ENCODE measurements around the gene SPECC1.

SPECC1 gene

GRCh38 chr17:19978805-19979211 is 30.4 kb upstream of the SPECC1 start:
- TF ChIP-seq CTCF (IDR thresholded peaks at IDR 0.05; ENCODE audit: insufficient read depth, low read depth, low read length, missing control alignments) = no peak
- DNase-seq (ENCODE audit: low read depth) = no peak
- H3K4me3 ChIP-seq (ENCODE audit: low read length) = no peak overlapping the region

GRCh38 chr17:19979917-19980770 is 29.0 kb upstream of the SPECC1 start:
- H3K4me3 ChIP-seq (ENCODE audit: low read length) = no peak overlapping the region
- DNase-seq (ENCODE audit: low read depth) = no peak
- TF ChIP-seq CTCF (IDR thresholded peaks at IDR 0.05; ENCODE audit: insufficient read depth, low read depth, low read length, missing control alignments) = no peak

GRCh38 chr17:19986941-19987861 is 22.0 kb upstream of the SPECC1 start:
- H3K4me3 ChIP-seq (ENCODE audit: low read length) = no peak overlapping the region
- no peak for TF ChIP-seq CTCF (IDR thresholded peaks at IDR 0.05; ENCODE audit: insufficient read depth, low read depth, low read length, missing control alignments)
- DNase-seq (ENCODE audit: low read depth) = peak; percentile 75

GRCh38 chr17:19987897-19988296 is 21.3 kb upstream of the SPECC1 start:
- no peak overlapping the region for H3K4me3 ChIP-seq (ENCODE audit: low read length)
- no peak for DNase-seq (ENCODE audit: low read depth)
- TF ChIP-seq CTCF (IDR thresholded peaks at IDR 0.05; ENCODE audit: insufficient read depth, low read depth, low read length, missing control alignments) = no peak

GRCh38 chr17:19991252-19991885 is 17.8 kb upstream of the SPECC1 start:
- TF ChIP-seq CTCF (IDR thresholded peaks at IDR 0.05; ENCODE audit: insufficient read depth, low read depth, low read length, missing control alignments) = no peak
- DNase-seq (ENCODE audit: low read depth) = no peak
- no peak overlapping the region for H3K4me3 ChIP-seq (ENCODE audit: low read length)

- H3K4me3 ChIP-seq (ENCODE audit: low read length) = no peak overlapping the region
- peak; percentile 67 for TF ChIP-seq CTCF (IDR thresholded peaks at IDR 0.05; ENCODE audit: insufficient read depth, low read depth, low read length, missing control alignments)
- peak; percentile 89 for DNase-seq (ENCODE audit: low read depth)
Observed at GRCh38 chr17:19992803-19993713, 16.1 kb upstream of the SPECC1 start.

Measured in epithelial cell of esophagus (primary cell).